Stimulated activated CD8-positive, alpha-beta memory T cell treated with anti-CD3 and anti-CD28 coated beads, Interleukin-4, amount 100 ng/mL, for 24 hours (primary cell): ENCODE data around the gene SPTB.

Source experiments
- DNase-seq: peaks from one replicate; pipeline ENCODE4 v3.0.0-alpha.2; 2020; ENCODE audit warnings: low read depth

The SPTB gene

GRCh38 chr14:64708148-64709004 lies 171.3 kb downstream of the SPTB start:
- DNase-seq = no peak

GRCh38 chr14:64707661-64708060 lies 172.0 kb downstream of the SPTB start:
- DNase-seq = no peak

GRCh38 chr14:64706593-64707193 lies 173.0 kb downstream of the SPTB start:
- DNase-seq = no peak

GRCh38 chr14:64706119-64706592 lies 173.6 kb downstream of the SPTB start:
- DNase-seq = no peak

GRCh38 chr14:64705381-64706118 lies 174.2 kb downstream of the SPTB start:
- DNase-seq = no peak

GRCh38 chr14:64704743-64705380 lies 174.8 kb downstream of the SPTB start:
- no peak for DNase-seq

GRCh38 chr14:64704143-64704742 lies 175.5 kb downstream of the SPTB start, which contains the start of gene PLEKHG3:
TSS of gene PLEKHG3 (plus strand) at chr14:64704424. CDS start at chr14:64727632, 23,208 bp downstream.
- DNase-seq = no peak

- DNase-seq = no peak
Observed at GRCh38 chr14:64703395-64704142, 176.1 kb downstream of the SPTB start.

GRCh38 chr14:64702493-64703394 lies 177.0 kb downstream of the SPTB start:
- DNase-seq = no peak

GRCh38 chr14:64701660-64702059 lies 178.0 kb downstream of the SPTB start:
- no peak for DNase-seq

- DNase-seq = no peak
Observed at GRCh38 chr14:64700894-64701293, 178.8 kb downstream of the SPTB start.

- DNase-seq = no peak
Observed at GRCh38 chr14:64700290-64700689, 179.4 kb downstream of the SPTB start.

- no peak for DNase-seq
Observed at GRCh38 chr14:64698903-64699302, 180.8 kb downstream of the SPTB start.

- no peak for DNase-seq
Observed at GRCh38 chr14:64696355-64696857, 183.3 kb downstream of the SPTB start.
